Retina (tissue), 1 donor: Measurements from ENCODE around the gene LRRC46.

ENCODE experiments used
- DNase-seq: peaks from one replicate; pipeline ENCODE4 v3.0.0-alpha.2; 2016

LRRC46 gene

DNA sequence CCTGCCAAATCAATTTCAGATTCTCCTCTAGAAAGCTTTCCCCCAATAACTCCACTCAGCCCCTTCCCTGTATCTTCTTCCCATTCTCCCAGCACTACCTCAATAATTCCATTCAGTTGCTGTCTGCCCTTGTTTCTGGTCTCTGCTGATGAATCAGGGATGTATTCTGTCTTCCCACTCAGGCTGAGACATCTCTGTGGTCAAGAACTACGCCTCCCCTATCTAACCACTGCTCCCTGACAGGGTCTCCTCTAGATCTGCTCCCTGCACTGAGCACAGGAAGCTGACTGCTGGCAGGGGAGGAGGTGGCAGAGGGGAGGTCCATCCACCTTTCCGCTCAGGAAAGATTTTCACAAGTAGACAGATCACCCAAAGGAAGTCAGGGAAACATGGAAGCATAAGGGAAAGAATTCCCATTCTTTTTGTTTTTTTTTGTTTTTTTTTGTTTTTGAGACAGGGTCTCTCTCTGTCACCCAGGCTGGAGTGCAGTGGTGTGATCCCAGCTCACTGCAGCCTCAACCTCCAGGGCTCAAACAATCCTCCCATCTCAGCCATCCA, 47.6 kb downstream of the LRRC46 start:
- DNase-seq: no peak

DNA sequence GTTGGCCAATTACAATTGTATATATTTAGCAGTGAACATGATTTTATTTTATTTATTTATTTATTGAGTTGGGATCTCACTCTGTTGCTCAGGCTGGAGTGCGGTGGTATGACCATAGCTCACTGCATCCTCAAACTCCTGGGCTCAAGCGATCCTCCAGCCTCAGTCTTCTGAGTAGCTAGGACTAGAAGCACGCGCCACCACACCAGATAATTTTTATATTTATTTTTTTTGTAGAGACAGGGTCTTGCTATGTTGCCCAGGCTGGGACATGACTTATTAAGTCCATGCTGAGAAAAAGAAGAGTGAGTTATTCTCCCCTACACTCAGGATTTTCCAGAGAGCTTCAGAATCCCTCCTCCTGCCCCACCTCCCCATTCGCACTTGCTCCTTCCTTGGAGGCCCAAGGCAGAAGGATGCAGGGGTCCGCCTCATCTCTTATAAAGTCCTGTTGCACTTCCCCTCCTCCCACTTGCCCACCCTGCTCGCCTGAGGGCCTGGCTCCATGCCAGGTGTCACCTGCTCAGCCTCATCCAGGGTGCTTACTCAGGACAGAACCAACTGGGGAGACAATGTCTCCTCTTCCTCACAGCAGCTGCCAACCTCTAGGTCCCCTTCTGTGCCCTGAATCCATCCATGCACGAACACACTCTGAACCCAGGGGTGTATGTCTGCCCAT, 48.4 kb downstream of the LRRC46 start:
- no peak for DNase-seq

DNA sequence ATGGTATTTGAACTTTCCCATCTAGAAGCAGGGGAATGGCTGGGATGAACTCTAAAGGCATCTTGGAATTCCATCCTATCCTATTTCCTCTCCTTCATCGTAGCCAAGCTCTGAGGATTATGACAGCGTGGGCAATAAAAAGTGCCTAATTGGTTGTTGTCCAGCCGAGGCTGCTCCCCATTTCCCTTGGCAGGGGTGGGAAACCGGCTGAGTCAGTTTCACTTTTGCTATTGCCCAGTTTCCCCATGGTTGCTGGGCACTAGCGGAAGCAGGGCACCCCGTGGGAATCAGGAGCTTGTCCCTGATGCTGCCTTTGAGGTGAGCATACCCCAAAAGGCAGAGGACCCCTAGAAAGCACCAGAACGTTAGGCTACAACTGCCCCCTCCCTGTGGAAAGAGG, 50.8 kb downstream of the LRRC46 start:
- DNase-seq: no peak

DNA sequence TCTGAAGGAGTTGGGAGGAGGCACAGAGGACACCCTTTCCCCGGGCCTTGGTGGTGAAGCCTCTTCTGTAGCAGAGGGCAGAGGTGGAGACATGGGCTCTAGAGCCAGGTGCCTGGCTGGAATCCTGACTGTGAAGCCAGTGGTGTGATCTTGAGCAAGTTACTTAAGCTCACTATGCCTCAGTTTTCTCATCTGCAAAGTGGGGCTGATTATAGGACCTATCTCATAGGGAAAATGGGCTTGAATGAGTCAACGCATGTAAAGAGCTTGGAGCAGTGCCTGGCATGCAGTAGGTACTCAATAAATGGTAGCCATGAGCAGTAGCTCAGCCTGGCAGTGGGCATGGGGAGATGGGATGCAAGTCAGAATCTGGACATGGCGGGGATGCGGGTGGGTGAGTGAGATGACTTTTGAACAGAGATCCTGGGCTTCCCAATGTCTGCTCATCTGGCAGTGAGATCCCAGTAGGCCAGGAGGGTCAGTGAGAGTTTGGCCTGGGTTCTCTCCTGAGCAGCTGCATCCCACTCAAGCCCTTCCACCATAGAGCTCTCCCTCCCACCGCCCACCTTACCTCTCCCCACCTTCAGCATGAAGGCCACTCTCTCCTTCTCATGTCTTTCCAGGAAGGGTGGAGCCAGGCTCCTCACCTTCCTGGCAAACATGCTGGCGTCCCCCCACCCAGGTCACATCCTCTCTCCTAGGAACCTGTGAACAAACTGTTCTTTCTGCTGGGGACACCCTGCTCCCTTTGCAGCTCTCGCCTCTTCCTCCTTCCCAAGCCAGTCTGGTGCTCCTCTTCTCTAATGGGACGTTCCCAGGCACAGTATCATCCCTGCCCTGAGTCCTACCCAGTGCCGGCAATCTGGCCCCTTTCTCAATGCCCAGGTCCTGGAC, 51.5 kb downstream of the LRRC46 start:
- no peak for DNase-seq

DNA sequence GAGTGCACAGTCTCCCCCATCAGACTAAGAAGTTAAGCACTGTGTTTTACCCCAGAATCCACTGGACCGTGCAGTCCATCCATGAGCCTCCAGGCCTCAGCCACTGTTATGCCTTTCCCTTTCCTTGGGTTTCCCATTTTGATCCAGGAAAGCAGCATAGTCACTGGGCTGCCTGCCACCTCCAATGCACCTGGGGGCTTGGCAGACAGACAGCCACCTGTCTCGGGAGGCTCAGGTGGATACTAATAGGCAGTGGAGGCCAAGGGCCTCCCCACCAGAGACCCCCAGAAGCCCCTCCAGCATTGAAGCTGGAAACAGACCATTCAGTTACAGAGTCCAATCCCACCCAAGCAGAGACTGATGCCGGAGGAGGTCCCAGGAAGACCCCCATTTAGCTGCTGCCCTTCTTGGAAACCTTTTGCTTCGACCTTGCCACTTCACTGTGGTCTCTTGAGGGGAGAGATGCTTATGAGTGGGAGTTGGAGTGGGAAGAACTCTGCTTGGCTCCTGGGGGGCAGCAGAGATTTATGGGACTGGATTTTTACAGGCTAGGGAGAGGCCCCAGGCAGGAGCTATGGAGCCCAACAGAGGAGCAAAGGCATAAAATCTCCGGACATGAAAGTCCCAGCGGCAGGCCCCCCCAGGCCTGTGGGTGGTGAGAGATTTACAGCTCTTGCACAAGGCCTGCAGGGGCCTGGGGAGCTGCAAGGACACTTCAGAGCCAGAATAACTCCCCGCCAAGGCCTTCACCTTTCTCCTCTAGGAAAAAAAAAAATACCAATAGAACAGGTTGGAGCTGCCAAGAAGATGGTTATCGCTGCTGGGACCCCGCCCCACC, 52.3 kb downstream of the LRRC46 start:
- no peak for DNase-seq

DNA sequence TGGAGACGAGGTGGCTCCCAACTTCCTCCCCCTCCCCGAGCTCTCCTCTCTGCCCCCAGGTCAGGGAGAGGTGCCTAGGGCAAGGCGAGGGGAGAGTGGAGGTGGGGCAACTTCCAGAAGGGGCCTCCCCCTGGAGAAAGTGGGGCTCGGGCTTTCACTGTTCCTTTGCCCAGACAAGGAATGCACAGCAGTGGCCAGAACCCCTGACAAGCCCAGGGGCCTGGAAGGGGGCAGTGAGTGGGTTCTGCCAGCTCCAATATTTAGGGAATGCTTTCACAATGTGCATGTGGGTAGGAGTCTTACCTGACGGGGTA, 52.9 kb downstream of the LRRC46 start:
- no peak for DNase-seq

DNA sequence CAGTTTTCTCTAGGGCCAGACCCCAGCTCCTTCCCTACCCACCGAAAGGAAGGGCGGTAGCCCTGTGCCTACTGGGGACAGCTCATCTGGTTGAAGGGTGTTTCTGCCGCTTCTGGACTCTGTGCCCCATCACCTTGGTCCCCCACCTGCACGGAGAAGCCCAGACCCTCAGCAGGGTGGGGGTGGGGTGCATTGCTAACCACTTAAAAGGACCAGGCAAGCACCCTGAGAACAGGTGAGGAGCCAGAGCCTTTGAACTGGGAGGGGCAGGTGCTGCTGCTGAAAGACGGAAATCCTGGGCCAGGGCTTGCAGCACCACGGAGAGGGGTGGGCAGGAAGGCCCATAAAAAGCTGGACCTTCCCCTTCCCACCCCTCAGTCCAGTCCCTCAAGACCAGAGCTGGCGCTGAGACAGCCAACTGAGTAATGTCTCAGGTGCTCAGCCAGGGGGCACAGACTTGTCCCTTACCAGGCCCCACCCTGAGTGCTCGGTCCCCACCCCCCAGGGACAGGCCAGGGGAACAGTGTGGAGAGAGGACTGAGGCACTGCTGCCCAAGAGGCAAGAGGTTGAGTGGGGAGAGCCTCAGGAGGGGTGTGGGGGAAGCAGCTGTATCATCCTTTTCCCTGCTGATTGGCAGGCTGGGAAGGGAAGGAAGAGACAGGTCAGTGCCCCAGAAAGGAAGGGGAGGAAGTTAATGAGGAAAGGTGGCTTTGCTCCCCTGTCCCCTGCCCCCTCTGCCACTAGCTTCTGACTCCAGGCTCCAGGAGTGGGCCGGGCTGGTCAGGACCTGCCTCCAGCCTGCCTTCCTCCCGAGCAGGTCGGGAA, 53.6 kb downstream of the LRRC46 start:
- no peak for DNase-seq
